Measurements from ENCODE around the gene OSBPL5.
"Not testable (repeated sequence)": the region's sequence is repeated elsewhere in the genome, so short reads cannot be mapped to it uniquely, and the experiment has no call there.

The OSBPL5 gene

DNA sequence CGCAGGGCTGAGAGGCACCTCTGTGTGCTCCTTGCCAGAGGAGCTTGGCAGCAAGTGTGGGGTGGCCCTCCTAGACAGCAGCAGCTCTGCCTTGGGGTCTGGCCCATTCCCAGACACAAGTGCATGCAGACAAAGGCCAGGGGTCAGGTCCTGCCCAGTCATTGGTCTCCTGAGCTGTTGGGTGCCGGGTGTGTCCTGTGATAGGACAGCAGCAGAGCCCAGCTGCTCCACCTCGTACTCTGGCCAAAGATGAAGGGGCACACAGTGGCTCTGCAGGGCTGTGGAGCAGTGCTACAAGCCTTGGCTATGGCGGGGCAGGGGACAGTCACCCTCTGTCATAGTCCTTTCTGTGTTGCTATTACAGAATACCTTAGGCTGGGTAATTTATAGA, 17.3 kb upstream of the OSBPL5 start:
- no peak for DNase-seq (ENCODE audit: low read depth in 2 of 2)

GRCh38 chr11:3181725-3182461, 16.8 kb upstream of the OSBPL5 start:
- DNase-seq (ENCODE audit: low read depth in 2 of 2): no peak

DNA sequence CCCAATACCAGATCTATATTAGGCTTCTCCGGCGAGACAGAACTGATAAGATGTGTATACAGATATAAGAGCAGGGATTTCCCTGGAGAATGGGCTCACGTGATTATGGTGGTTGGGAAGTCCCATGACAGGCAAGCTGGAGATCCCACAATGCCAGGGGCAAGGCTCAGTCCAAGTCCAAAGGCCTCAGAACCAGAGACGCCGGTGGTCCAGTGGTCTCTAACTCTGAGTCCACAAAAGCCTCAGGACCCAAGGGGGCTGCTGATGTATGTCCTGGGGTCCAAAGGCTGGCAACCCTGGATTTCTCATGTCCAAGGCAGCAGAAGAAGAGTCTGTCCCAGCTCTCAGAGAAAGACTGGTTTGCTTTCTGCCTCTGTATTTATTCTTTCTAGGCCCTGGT, 15.8 kb upstream of the OSBPL5 start:
- DNase-seq (ENCODE audit: low read depth in 2 of 2): no peak

GRCh38 chr11:3178349-3178748, 13.2 kb upstream of the OSBPL5 start:
- DNase-seq (ENCODE audit: low read depth in 2 of 2): peak in 1 of 2 experiments; percentile 45

- no peak for DNase-seq (ENCODE audit: low read depth in 2 of 2)
Measured at GRCh38 chr11:3177931-3178330, 12.8 kb upstream of the OSBPL5 start.

DNA sequence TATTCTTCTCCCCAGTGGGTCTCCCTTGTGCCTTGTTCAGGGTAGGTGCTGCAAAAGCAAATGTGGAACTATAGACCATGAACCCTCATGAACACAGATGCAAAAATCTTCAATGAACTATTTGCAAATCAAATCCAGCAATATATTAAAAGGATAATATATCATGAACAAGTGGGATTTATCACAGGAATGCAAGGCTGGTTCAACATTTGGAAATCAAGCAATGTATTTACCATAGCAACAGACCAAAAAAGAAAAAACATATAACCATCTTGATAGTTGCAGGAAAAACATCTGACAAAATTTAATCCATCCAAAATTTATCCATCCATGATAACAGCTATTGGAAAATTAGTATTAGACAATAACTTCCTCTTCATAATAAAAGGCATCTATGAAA, 11.4 kb upstream of the OSBPL5 start:
- no peak for DNase-seq (ENCODE audit: low read depth in 2 of 2)

- no peak for DNase-seq (ENCODE audit: low read depth in 2 of 2)
Measured at GRCh38 chr11:3175194-3175593, 10.1 kb upstream of the OSBPL5 start.

DNA sequence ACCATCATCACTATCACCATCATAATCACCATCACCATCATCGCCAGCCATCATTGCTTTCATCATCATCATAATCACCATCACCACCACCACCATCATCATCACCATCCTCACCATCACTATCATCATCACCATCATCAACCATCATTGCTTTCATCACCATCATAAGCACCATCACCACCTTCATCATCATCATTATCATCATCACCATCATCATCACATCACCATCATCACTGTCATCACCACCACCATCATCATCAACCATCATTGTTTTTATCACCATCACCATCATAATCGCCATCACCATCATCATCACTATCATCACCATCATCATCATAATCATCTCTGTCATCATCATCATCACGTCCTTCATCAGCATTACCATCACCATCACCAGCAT, 9.3 kb upstream of the OSBPL5 start:
- DNase-seq (ENCODE audit: low read depth in 2 of 2): no peak

- no peak for DNase-seq (ENCODE audit: low read depth in 2 of 2)
Measured at GRCh38 chr11:3173795-3174194, 8.7 kb upstream of the OSBPL5 start.

DNA sequence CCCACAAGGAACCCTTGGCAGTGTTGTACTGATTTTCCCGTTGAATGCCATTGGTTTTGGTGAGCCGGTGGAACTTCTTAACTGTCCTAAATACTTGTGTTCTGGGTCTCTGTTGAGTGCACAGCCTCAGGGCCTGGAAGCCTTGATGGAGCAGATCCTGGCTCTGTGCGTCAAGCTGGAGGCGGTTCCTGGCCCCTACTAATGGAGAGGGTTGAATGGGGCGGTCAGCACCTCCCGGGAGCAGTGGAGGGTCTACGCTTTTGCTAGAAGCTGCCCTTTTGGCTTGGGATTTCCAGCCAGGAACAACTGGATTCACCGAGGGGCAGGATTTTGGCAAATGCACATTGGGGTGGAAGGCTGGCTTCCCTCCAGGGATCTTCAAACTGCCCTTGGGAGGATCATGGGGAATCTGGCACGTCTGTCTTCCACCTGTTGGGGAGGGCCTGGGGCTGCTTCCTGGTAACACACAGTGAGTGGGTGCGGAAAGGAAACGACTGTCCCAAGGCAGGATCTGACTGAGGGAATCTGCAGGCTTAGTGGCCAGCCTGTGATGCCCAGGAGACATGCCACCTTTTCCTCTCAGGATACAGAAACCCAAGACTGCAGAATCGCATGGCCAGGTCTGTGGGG, 6.9 kb upstream of the OSBPL5 start:
- DNase-seq (ENCODE audit: low read depth in 2 of 2): no peak

GRCh38 chr11:3170756-3171650, 5.9 kb upstream of the OSBPL5 start:
- DNase-seq (ENCODE audit: low read depth in 2 of 2): no peak

DNA sequence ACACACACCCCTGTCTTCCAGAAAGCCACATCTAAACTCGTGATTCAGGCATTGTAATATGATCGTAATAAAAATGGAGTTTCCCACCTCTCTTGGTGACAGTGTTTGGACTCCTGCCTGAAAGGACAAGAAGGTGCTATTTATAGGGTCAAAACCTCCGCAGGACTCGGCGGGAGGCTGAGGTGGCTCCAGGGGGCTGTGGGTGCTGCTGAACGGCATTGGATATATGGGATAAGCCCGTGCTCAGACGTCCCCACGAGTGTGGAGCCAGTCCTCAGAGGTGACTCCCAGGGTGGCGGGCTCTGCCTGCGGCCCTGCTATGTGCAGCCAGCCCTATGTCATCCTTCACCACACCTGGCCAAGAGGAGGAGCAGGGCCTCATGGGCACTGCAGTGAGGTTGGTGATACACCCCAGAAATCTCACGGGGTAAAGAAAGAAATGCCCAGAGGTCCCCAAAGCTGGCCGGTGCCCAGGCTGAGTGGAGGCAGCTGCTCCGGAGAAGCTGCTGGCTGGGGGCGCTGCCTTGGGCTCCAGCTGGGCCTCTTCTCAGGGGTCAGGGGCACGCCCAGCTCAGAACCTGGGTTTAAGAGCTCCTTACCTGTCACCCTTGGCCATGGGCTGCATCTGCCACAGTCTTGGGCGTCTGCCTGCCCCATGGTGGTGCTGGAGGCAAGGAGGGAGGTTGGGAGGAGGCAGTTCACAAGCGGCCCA, 5.1 kb upstream of the OSBPL5 start:
- DNase-seq (ENCODE audit: low read depth in 2 of 2): no peak

GRCh38 chr11:3169255-3170043, 4.3 kb upstream of the OSBPL5 start:
- DNase-seq (ENCODE audit: low read depth in 2 of 2): peak in 1 of 2 experiments; percentile 18

- DNase-seq (ENCODE audit: low read depth in 2 of 2): not testable (repeated sequence)
Measured at GRCh38 chr11:3168742-3169254, 3.7 kb upstream of the OSBPL5 start.

GRCh38 chr11:3167143-3168119, 2.3 kb upstream of the OSBPL5 start:
- DNase-seq (ENCODE audit: low read depth in 2 of 2): no peak

DNA sequence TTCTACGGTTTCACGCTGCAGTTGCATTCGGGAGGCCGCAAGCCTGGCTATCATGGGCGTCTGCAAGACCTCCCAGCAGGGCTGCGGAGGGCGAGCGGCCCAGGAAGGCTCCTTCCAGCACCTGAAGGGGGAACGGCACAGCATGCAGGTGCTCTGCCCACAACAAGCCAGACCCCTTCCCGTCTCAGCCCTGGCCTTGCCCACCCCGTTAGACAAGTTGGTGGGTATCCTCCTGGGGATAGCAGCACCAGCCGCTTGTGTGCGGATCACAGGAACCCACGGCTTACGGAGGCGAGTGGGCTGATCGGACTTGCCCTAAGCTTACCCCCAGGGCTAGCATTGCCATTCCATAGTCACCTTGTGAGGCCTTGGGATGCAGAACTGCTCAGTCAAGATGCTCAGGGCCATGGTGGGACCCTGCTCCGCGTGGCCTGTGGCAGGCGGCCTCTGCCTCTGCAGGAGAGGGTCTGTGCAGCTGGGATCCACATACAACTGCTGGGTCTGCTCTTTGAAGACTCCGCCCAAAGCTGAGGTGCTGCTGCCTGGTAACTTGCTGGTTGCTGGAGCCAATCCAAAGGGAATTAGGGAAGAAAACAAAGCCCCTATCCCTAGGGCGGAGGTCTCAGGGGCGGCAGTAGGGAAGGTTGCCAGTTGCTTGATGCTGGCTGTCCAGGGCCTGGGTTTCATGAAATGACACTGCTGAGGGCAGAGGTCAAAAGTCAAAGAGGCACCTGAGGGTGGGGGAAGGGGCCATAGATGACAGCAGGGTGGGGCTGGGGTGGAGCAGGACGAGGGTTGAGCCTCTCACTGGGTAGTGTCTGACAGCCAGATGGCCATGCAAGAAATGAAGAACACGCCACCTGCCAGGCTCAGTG, 1.4 kb upstream of the OSBPL5 start:
- DNase-seq (ENCODE audit: low read depth in 2 of 2): no peak

DNA sequence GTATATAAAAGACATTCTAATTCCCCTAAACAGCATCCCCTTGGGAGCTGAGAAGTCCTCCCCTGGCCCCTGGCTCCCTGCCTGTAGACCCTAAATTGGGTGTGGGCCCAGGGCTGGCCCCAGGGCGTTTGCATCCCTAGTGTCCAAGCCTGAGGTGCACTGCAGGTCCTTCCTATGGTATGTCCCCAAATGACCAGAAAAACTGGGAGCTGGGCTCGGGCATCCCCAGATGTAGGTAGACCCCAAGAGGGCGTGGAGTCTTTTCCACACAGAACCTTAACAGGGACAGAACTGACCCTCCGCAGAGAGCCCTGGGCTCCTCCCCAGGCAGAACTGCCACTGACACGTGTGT, 782 bp upstream of the OSBPL5 start:
- no peak for DNase-seq (ENCODE audit: low read depth in 2 of 2)

- DNase-seq (ENCODE audit: low read depth in 2 of 2): no peak
Measured at GRCh38 chr11:3164552-3165151, 458 bp downstream of the OSBPL5 start.

Data from fibroblast of skin of left quadriceps (primary cell).